Upper lobe of left lung (tissue), 4 donors: Measurements from ENCODE around the gene FCN3.

Experiments used
- CTCF ChIP-seq, 6 experiments: fragments of 450-650 bp in 4 of 6; fragments of 200-600 bp in 2 of 6; sonication (generic) in 2 of 6; IDR thresholded peaks; one replicate each; pipeline ENCODE4 v1.5.1; 2016 to 2019; ENCODE audit warnings: antibody characterized with exemption in 6 of 6
- POLR2A ChIP-seq, 4 donors: fragments of 450-650 bp; IDR thresholded peaks; one replicate each; pipeline ENCODE4 v1.5.1; 2016 to 2017; ENCODE audit warnings: antibody characterized with exemption in 4 of 4, mild to moderate bottlenecking in 2 of 4
- POLR2AphosphoS5 ChIP-seq, 2 donors: sonication (generic); formaldehyde crosslinking; IDR thresholded peaks; one replicate each; pipeline ENCODE4 v1.5.1; 2017; ENCODE audit warnings: antibody characterized with exemption in 2 of 2

GRCh38 chr1:27358928-27359313 lies 15.7 kb downstream of the FCN3 start:
- TF ChIP-seq CTCF (IDR thresholded peaks at IDR 0.05) (no peak), POLR2A (IDR thresholded peaks at IDR 0.05) (no peak), POLR2AphosphoS5 (IDR thresholded peaks at IDR 0.05) (no peak)
